ENCODE data around the gene PTGER3.

DNA sequence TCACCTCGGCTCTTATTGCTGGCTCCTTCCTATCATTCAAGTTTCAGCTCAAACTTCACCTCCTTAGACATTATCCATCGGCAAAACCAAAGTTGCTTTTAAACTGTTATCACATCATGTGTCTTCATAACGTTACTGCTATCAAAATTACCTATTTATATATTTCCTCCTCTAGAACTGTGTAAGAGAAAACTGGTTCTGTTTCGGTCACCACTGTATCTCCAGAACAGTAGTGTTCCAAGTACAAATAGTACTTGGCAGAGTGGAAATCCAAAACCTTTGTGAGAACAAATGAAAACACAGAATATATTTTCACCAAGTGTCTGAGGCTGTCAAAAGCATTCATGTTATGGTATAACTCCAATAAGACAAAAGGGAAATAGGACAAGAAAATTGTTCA, 24.1 kb upstream of the PTGER3 start:
- TF ChIP-seq CTCF (IDR thresholded peaks at IDR 0.05) (no peak), EP300 (IDR thresholded peaks at IDR 0.05) (no peak)

Data from ovary (tissue), 3 donors.